GM19328 (cell line): Measurements from ENCODE around the gene UNC13A.

Experiments used
- ATAC-seq: cut with Tn5 transposase; IDR thresholded peaks from one replicate; pipeline ENCODE4 v1.9.1; 2021; ENCODE audit warnings: mild to moderate bottlenecking, moderate library complexity; ENCODE audit not compliant: unreplicated experiment

Gene UNC13A

GRCh38 chr19:17632577-17632976 is 55.6 kb downstream of the UNC13A start:
- no peak for ATAC-seq

GRCh38 chr19:17629760-17630159 is 58.4 kb downstream of the UNC13A start:
- no peak for ATAC-seq

- no peak for ATAC-seq
These were observed 60.2 kb downstream of the UNC13A start for GRCh38 chr19:17627921-17628320.

DNA sequence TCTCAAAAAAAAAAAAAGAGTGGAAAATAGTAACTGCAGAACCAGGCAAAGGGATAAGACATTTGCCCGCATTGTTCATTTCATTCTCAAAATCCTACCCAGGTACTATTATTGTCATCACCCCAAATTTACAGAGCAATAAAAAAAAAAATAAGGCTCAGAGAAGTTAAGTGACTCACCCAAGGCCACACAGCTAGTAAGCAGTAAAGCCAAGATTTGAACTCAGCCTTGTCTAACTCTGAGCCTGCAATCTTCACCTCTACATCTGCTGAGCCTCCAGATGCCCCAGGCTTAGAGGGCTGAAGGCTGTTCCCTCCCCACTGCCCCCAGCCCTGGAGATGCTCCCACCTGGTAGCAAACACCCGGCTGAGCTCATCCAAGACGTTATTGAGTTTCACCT is 61.0 kb downstream of the UNC13A start:
- ATAC-seq, result no peak

DNA sequence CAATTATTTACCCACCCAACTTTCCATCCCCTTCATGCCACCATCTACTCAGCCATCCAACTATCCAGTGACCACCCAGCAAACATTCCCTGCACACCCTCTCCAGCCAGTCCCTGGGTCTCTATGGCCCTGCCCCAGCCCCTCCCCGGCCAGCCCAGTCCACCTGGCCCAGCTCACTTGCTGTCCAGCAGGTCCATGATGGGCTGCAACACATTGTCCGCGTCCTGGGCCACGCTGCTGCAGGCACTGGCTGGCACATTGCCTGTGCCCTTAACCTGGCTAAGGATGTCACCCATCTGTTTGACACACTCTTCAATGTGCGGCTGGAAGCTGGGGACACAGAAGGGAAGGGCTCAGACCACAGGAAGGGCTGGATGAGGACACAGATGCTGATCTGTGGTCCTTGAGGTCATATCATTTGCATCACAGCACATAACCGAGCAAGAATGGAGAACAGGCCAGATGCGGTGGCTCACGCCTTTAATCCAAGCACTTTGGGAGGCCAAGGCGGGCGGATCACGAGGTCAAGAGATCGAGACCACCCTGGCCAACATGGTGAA is 61.6 kb downstream of the UNC13A start:
- no peak for ATAC-seq

- ATAC-seq, result no peak
These were observed 62.2 kb downstream of the UNC13A start for GRCh38 chr19:17625980-17626379.

GRCh38 chr19:17625043-17625442 is 63.1 kb downstream of the UNC13A start:
- no peak for ATAC-seq

GRCh38 chr19:17624314-17624991 is 63.7 kb downstream of the UNC13A start:
- ATAC-seq, result no peak

DNA sequence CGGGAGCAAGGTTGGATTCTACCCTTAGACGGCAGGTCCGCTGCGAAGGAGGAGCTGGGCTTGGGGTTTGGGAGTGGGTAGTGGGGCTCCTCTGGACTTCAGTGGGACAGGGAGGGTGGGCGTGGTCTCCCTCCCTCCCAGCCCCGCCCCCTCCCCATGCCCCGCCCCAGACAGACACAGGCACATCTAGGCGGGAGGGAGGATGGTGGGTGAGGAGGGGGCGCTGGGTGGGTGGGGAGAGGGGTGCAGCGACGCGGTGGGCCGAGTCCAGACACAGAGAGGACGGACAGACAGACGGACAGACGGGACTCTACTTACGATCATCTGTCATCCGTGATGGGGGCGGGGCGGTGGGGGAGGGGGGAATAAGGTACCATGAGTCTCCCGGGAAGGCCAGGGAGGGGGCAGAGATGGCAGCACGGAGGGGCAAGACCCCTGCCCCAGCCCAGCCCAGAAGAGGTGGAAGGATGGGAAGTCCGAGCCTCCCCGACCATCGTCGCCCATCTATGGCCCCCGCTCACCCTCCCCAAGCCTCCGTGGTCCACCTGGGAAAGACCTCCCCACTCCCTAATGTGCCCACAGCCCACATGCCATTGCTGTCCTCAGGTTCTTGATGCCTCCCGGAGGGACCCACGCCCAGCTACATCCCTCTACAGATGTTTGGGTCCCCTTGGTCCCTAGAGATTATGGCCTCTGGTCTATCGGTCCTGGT is 64.8 kb downstream of the UNC13A start:
- no peak for ATAC-seq

GRCh38 chr19:17620696-17621095 is 67.5 kb downstream of the UNC13A start:
- ATAC-seq, result no peak

- no peak for ATAC-seq
These were observed 69.2 kb downstream of the UNC13A start for GRCh38 chr19:17618936-17619335.

- no peak for ATAC-seq
These were observed 69.8 kb downstream of the UNC13A start for GRCh38 chr19:17618281-17618903.

DNA sequence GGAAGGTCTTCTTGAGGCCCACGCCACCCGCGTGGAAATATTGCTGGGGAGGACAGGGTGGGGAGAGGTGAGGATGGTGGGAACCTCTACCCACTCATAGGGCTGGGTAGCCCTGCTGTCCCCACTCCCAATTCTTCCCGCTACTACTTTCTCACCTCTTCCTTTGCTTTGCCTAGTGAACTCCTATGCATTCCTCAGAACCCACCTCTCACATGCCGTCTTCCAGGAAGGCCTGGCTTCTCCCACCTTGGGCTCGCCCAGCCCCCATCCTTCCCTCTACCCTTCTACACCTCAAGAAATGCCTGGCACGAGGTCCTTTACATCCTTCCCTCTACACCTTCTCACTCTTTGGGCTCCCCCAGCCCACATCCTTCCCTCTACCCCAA is 70.4 kb downstream of the UNC13A start:
- no peak for ATAC-seq

DNA sequence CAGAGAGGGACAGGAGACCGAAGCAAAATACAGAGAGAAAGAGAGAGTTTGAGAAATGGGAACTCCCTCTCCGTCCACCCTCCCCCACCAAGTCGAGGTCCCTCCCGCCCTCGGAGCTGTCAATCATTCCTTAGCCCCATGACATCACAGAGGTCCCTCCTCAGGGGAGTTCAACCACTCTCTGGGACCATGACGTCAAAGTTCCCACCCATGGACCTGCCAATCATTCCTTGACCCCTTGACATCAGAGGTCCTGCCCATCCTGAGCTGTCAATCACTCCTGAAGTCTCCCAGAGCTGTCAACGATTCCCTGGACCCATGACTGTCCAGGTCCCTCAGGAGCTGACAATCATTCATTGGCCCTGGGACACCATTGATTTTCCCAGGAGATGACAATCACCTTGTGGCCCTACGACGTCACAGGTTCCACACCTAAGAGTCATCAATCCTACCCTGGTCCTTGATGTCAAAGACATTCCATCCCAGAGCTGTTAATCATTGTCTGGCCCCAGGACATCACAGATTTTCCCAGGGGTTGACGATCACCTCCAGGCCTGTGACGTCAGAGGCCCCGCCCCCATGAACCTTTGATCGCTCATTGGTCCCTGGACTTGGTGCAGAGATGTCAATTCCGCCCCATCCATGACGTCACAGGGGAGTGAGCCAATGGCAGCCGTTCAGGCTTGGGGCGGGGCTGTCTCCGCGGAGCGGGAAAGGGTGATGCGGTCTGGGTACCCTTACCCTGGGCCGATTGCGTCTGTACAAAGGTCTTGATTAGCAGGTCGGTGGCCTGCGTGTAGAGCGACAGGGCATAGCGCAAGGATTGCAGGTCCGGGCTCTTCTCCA is 71.0 kb downstream of the UNC13A start:
- no peak for ATAC-seq

DNA sequence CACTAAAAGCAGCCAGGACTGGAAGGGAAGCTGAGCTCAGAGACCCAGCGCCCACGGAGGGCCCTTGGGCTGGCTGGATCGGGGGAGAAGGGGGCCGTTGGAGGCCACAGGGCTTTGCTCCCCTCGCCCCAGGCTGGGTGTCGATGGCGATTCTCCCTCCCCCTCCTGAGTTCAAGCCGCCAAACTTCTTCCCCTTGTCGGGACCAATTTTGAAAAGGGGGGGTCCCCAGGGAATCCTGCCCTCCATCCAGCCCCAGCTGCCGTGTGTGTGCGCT is 71.5 kb downstream of the UNC13A start:
- no peak for ATAC-seq

- ATAC-seq, result no peak
These were observed 72.1 kb downstream of the UNC13A start for GRCh38 chr19:17615889-17616685.

DNA sequence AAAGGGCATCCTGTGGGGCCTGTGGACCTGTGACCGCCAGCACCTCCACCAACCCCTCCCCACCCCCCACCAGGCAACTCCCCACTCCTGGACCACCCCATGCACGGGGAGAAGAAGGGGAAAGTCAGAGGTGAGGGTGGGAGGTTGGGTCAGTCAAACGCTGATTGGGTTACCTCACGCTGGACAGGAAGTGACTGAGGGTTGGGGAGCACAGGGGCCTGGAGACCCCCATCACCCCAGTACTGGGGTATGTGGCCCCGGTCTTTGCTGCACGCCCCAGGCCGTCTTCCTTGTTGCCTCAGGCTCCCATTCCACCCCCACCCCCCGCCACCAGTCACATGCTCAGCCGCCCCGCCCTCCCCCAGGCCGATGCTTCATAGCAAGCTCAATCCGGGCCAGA is 73.7 kb downstream of the UNC13A start:
- no peak for ATAC-seq

GRCh38 chr19:17611462-17612244 is 76.5 kb downstream of the UNC13A start:
- no peak for ATAC-seq

GRCh38 chr19:17610384-17610783 is 77.8 kb downstream of the UNC13A start:
- no peak for ATAC-seq

DNA sequence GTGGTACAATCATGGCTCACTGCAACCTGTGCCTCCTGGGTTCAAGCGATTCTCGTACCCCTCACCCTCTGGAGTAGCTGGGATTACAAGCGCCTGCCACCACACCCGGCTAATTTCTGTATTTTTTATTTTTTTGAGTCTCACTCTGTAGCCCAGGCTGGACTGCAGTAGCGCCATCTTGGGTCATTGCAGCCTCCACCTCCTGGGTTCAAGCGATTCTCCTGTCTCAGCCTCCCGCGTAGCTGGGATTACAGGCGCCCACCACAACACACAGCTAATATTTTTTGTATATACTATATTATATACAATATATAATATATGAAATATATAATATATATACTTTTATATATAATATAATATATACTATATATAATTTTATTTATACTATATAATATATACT is 80.2 kb downstream of the UNC13A start:
- ATAC-seq, result no peak
